A549 (cell line): ENCODE results near the gene TPO. TPM values are rescaled to one million over a fixed set of nuclear protein-coding genes. Genes with fewer than 3 reads are reported as not detected.

Experiments
- ATAC-seq, 2 experiments: fragments of 200-7000 bp in 1 of 2; fragments of >200 bp in 1 of 2; cut with Nextera tagmentation in 1 of 2; cut with Tn5 transposase in 1 of 2; 3 replicates each; pipeline versions ENCODE4 v1.8.0 to v1.9.1; 2018 to 2020; ENCODE audit warnings: mild to moderate bottlenecking in 1 of 2, moderate library complexity in 1 of 2
- CTCF ChIA-PET: fragments of 300-600 bp; sonication (Branson Sonifier 250); formaldehyde crosslinking; extraction: SDS; loops from one replicate; lab custom pipeline; 2021; ENCODE audit warnings: antibody characterized with exemption, inconsistent platforms; lab: Yijun Ruan, JAX
- POLR2A ChIA-PET: fragments of 350-600 bp; formaldehyde crosslinking; extraction: SDS; loops from one replicate; lab custom pipeline; 2021; ENCODE audit warnings: antibody characterized with exemption, inconsistent platforms; lab: Yijun Ruan, JAX
- DNase-seq, 2 experiments: peaks; one replicate each; pipeline versions ENCODE4 v3.0.0 to v3.0.0-alpha.2; 2011 to 2016; ENCODE audit warnings: low read depth in 1 of 2, low spot score in 1 of 2
- FAIRE-seq: peaks from 2 replicates; lab custom pipeline; 2011; peaks lifted over from hg19 to GRCh38; lab: Jason Lieb, UNC
- H3K27ac ChIP-seq, 2 experiments: fragments of >200 bp; sonication (Bioruptor Twin); formaldehyde crosslinking; 3 replicates each; pipeline ENCODE4 v1.5.1; 2016 to 2017
- H3K4me1 ChIP-seq: fragments of >200 bp; sonication (Bioruptor Twin); formaldehyde crosslinking; 3 replicates; pipeline ENCODE4 v1.6.1; 2016
- H3K4me2 ChIP-seq: fragments of >200 bp; sonication (Bioruptor Twin); formaldehyde crosslinking; 3 replicates; pipeline ENCODE4 v1.6.1; 2016
- H3K4me3 ChIP-seq: fragments of >200 bp; sonication (Bioruptor Twin); formaldehyde crosslinking; 3 replicates; pipeline ENCODE4 v1.5.1; 2016
- H3K9me3 ChIP-seq: fragments of >200 bp; sonication (Bioruptor Twin); formaldehyde crosslinking; 3 replicates; pipeline ENCODE4 v1.6.1; 2016
- ATOH8 ChIP-seq: fragments of 250-450 bp; sonication (Bioruptor Pico); IDR thresholded peaks from 2 replicates; pipeline ENCODE4 v1.5.0; 2020; ENCODE audit warnings: low read depth, mild to moderate bottlenecking, moderate library complexity
- BCL3 ChIP-seq: fragments of >200 bp; sonication (Bioruptor Twin); formaldehyde crosslinking; IDR thresholded peaks from 3 replicates; pipeline ENCODE4 v1.6.1; 2016
- CBX2 ChIP-seq: fragments of 200-600 bp; sonication (generic); IDR thresholded peaks from 2 replicates; pipeline ENCODE4 v1.6.1; 2016; ENCODE audit warnings: low read depth, mild to moderate bottlenecking, borderline replicate concordance
- CBX8 ChIP-seq: fragments of 200-600 bp; sonication (generic); IDR thresholded peaks from 2 replicates; pipeline ENCODE4 v1.6.1; 2016
- EHF ChIP-seq: fragments of 250-450 bp; sonication (Bioruptor Pico); IDR thresholded peaks from 2 replicates; pipeline ENCODE4 v1.5.0; 2020; ENCODE audit warnings: mild to moderate bottlenecking
- ESRRA ChIP-seq: fragments of 150-350 bp; IDR thresholded peaks from 2 replicates; pipeline ENCODE4 v1.6.1; 2014; ENCODE audit warnings: mild to moderate bottlenecking, low read length, borderline replicate concordance
- GATA3 ChIP-seq: IDR thresholded peaks from 2 replicates; pipeline ENCODE4 v1.6.1; 2012; ENCODE audit warnings: borderline replicate concordance
- HES2 ChIP-seq: fragments of >200 bp; sonication (Bioruptor Twin); formaldehyde crosslinking; IDR thresholded peaks from 2 replicates; pipeline ENCODE4 v1.6.1; 2016
- HOXB13 ChIP-seq: fragments of 250-450 bp; sonication (Bioruptor Pico); IDR thresholded peaks from 2 replicates; pipeline ENCODE4 v1.5.0; 2020; ENCODE audit warnings: low read depth, mild to moderate bottlenecking, moderate library complexity
- MAX ChIP-seq: IDR thresholded peaks from 2 replicates; pipeline ENCODE4 v1.6.1; 2012
- NR3C1 ChIP-seq: fragments of >200 bp; sonication (Bioruptor Twin); formaldehyde crosslinking; IDR thresholded peaks from 3 replicates; pipeline ENCODE4 v1.6.1; 2017
- PBX3 ChIP-seq: IDR thresholded peaks from 2 replicates; pipeline ENCODE4 v1.6.1; 2012
- RAD21 ChIP-seq, 2 experiments: fragments of >200 bp in 1 of 2; sonication (Bioruptor Twin) in 1 of 2; formaldehyde crosslinking in 1 of 2; IDR thresholded peaks in 1 of 2; conservative IDR thresholded peaks in 1 of 2; 2 replicates in 1 of 2; 3 replicates in 1 of 2; pipeline ENCODE4 v1.6.1; 2012 to 2018; ENCODE audit warnings: inconsistent platforms in 1 of 2
- RNF2 ChIP-seq: fragments of 200-600 bp; sonication (generic); IDR thresholded peaks from 2 replicates; pipeline ENCODE4 v1.6.1; 2016; ENCODE audit warnings: low read depth, mild to moderate bottlenecking, antibody characterized with exemption, moderate library complexity, borderline replicate concordance
- WGBS: methylation state at CpG from one replicate; pipeline ENCODE4 v1.1.6; 2017; ENCODE audit errors: missing lambda C conversion rate; 5-methylcytosine and 5-hydroxymethylcytosine counted together
- polyA plus RNA-seq, 4 experiments: library from polyadenylated mRNA; depleted of rRNA in 3 of 4; stranded (reverse); fragments of >200 nt; fragmentation: RNase III in 1 of 4; extraction: RNeasy Plus Mini Kit Qiagen cat#74134 plus additional on column Dnase treatment in 1 of 4; gene quantifications; 2 replicates in 3 of 4; 3 replicates in 1 of 4; pipeline ENCODE4 v1.2.3, GENCODE V29; 2011 to 2017

The TPO gene
- polyA plus RNA-seq, 2 of the 4 experiments (the other 2 are of a cell fraction): 0.05 TPM; not detected in 1

DNA sequence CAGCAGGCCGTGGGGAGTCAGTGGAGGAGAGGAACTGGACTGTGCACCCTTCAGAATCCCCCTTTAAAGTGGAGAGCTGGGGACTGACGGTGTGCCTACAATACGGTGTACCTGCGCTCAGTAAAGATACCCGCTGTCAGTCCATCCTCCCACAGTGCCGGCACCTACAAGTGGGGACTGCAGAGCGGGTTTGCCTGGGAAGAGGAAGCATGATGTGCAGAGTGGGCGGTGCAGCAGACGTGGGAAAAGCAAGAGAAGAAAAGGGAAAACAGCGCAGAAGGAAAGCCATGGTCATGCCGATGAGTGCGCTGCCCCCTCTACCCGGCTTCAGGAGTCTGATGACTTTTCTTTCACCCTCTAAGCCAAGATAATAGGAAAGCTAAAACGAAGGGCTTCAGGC is 148.0 kb downstream of the TPO start:
- CTCF ChIA-PET: interaction anchor here (1.8 to 5.0 kb wide), 2 partner anchors 10 to 15 kb away, joined by 5 to 26 read pairs; no protein-coding TSS in a partner anchor
- POLR2A ChIA-PET: no interaction called here
- DNase-seq: no peak
- Histone ChIP-seq H3K4me3 (no peak overlapping the region), H3K9me3 (peaks cover 8% of the 10 kb centered on the region; the same call in 2 of the 3 replicates), H3K4me2 (no peak overlapping the region), H3K27ac (no peak overlapping the region), H3K4me1 (no peaks in the 10 kb centered on the region)
- no peak for ATAC-seq
- 52% methylated on average over 14 of the region's 14 CpGs for WGBS
- TF ChIP-seq RNF2: no peak
- no peak for TF ChIP-seq NR3C1
- TF ChIP-seq BCL3: no peak
- no peak for FAIRE-seq

- no peak overlapping the region for H3K4me2 ChIP-seq
- no peaks in the 10 kb centered on the region for H3K4me1 ChIP-seq
- FAIRE-seq (no peak), DNase-seq (no peak), ATAC-seq (no peak; a peak in 1 of 6 replicates)
- peaks cover 11% of the 10 kb centered on the region; the same call in 2 of the 3 replicates for H3K9me3 ChIP-seq
- H3K4me3 ChIP-seq: no peak overlapping the region
- TF ChIP-seq ATOH8 (CRISPR knock-in tag) (no peak), CBX8 (no peak), EHF (CRISPR knock-in tag) (no peak), HOXB13 (CRISPR knock-in tag) (no peak)
- ChIA-PET POLR2A (no interaction called here), CTCF (interaction anchor here (1.8 to 5.0 kb wide), 2 partner anchors 11 to 15 kb away, joined by 5 to 26 read pairs; no protein-coding TSS in a partner anchor)
- H3K27ac ChIP-seq: no peak overlapping the region
- 53% methylated on average over 24 of the region's 24 CpGs for WGBS
These were observed 148.7 kb downstream of the TPO start for GRCh38 chr2:1561811-1562421.

GRCh38 chr2:1563084-1563857 is 150.0 kb downstream of the TPO start:
- ATAC-seq (no peak), FAIRE-seq (no peak), DNase-seq (no peak)
- H3K4me1 ChIP-seq: no peaks in the 10 kb centered on the region
- no peak overlapping the region for H3K27ac ChIP-seq
- ChIA-PET POLR2A (no interaction called here), CTCF (interaction anchor here (0.6 to 5.0 kb wide), 3 partner anchors 12 to 174 kb away, joined by 4 to 26 read pairs (median 5); no protein-coding TSS in a partner anchor)
- TF ChIP-seq CBX2 (no peak), GATA3 (no peak), MAX (no peak), HOXB13 (CRISPR knock-in tag) (no peak), BCL3 (no peak), ESRRA (no peak), PBX3 (no peak), RAD21 (conservative IDR thresholded peaks at IDR 0.05 in 1 of 2, IDR thresholded peaks at IDR 0.05 in 1 of 2) (no peak), HES2 (no peak), ATOH8 (CRISPR knock-in tag) (no peak), CBX8 (no peak)
- H3K4me2 ChIP-seq: no peak overlapping the region
- H3K4me3 ChIP-seq: no peak overlapping the region
- peaks cover 22% of the 10 kb centered on the region; the same call in 2 of the 3 replicates for H3K9me3 ChIP-seq
- WGBS: 44% methylated on average over 32 of the region's 32 CpGs
